Nephron progenitor cell (in vitro differentiated cells): ENCODE data around the gene DYNC2I2.

Source experiments
- DNase-seq: peaks from one replicate; pipeline ENCODE4 v3.0.0; 2021
- H3K27ac Mint-ChIP-seq: 2 replicates; pipeline ENCODE4 v1.8.0; 2021; ENCODE audit warnings: mild to moderate bottlenecking, moderate library complexity, mixed read lengths
- H3K27me3 Mint-ChIP-seq: 2 replicates; pipeline ENCODE4 v1.8.0; 2021; ENCODE audit warnings: mild to moderate bottlenecking, low read depth, mixed read lengths; ENCODE audit not compliant: poor library complexity
- H3K36me3 Mint-ChIP-seq: 2 replicates; pipeline ENCODE4 v1.8.0; 2021; ENCODE audit warnings: low read depth, mixed read lengths
- H3K4me1 Mint-ChIP-seq: 2 replicates; pipeline ENCODE4 v1.8.0; 2021; ENCODE audit warnings: mixed read lengths
- H3K4me3 Mint-ChIP-seq: 2 replicates; pipeline ENCODE4 v1.8.0; 2021; ENCODE audit warnings: mild to moderate bottlenecking, moderate library complexity, mixed read lengths
- H3K9me3 Mint-ChIP-seq: 2 replicates; pipeline ENCODE4 v1.8.0; 2021; ENCODE audit warnings: mild to moderate bottlenecking, moderate library complexity, mixed read lengths
- TF ChIP-seq, protein P1 (sequence below): fragments of 200-600 bp; sonication (generic); IDR thresholded peaks from 2 replicates; pipeline ENCODE4 v1.5.0; 2021; ENCODE audit warnings: antibody characterized with exemption

The DYNC2I2 gene

DNA sequence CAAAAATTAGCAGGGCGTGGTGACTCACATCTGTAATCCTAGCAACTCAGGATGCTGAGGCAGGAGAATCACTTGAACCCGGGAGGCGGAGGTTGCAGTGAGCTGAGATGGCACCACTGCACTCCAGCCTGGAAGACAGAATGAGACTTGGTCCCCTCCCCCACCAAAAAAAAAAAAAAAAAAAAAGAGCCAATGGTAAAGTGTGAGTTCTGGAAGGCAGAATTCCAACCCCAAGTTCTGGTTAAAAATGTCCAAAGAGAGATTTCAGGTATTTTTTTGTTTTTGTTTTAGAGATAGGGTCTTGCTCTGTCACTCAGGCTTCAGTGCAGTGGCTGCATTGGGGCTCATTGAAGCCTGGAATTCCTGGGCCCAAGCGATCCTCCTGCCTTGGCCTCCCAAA is 30.8 kb upstream of the DYNC2I2 start:
- no peak overlapping the region for H3K27ac Mint-ChIP-seq
- TF ChIP-seq, protein P1, sequence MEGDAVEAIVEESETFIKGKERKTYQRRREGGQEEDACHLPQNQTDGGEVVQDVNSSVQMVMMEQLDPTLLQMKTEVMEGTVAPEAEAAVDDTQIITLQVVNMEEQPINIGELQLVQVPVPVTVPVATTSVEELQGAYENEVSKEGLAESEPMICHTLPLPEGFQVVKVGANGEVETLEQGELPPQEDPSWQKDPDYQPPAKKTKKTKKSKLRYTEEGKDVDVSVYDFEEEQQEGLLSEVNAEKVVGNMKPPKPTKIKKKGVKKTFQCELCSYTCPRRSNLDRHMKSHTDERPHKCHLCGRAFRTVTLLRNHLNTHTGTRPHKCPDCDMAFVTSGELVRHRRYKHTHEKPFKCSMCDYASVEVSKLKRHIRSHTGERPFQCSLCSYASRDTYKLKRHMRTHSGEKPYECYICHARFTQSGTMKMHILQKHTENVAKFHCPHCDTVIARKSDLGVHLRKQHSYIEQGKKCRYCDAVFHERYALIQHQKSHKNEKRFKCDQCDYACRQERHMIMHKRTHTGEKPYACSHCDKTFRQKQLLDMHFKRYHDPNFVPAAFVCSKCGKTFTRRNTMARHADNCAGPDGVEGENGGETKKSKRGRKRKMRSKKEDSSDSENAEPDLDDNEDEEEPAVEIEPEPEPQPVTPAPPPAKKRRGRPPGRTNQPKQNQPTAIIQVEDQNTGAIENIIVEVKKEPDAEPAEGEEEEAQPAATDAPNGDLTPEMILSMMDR, result no peak
- peak overlapping the region; percentile 15 for H3K4me3 Mint-ChIP-seq
- peaks cover 13% of the 10 kb centered on the region for H3K36me3 Mint-ChIP-seq
- H3K27me3 Mint-ChIP-seq, result no peaks in the 10 kb centered on the region
- peaks cover 66% of the 10 kb centered on the region for H3K4me1 Mint-ChIP-seq
- H3K9me3 Mint-ChIP-seq, result peaks cover 6% of the 10 kb centered on the region
- DNase-seq, result no peak

- no peaks in the 10 kb centered on the region for H3K27me3 Mint-ChIP-seq
- DNase-seq, result no peak
- H3K27ac Mint-ChIP-seq, result peak overlapping the region; percentile 93
- peaks cover 52% of the 10 kb centered on the region for H3K4me1 Mint-ChIP-seq
- H3K9me3 Mint-ChIP-seq, result peaks cover 6% of the 10 kb centered on the region
- TF ChIP-seq, protein P1, result no peak
- H3K36me3 Mint-ChIP-seq, result peaks cover 5% of the 10 kb centered on the region
- H3K4me3 Mint-ChIP-seq, result peak overlapping the region; percentile 95
These were observed 29.2 kb upstream of the DYNC2I2 start for GRCh38 chr9:128685636-128686489.

- Mint-ChIP-seq H3K4me3 (peak overlapping the region; percentile 95), H3K27ac (peak overlapping the region; percentile 94), H3K36me3 (peaks cover 5% of the 10 kb centered on the region), H3K9me3 (peaks cover 6% of the 10 kb centered on the region), H3K4me1 (peaks cover 52% of the 10 kb centered on the region), H3K27me3 (no peaks in the 10 kb centered on the region)
- TF ChIP-seq, protein P1, result no peak
- DNase-seq, result peak; percentile 64
These were observed 27.9 kb upstream of the DYNC2I2 start for GRCh38 chr9:128684325-128685199.

- TF ChIP-seq, protein P1, result no peak
- no peaks in the 10 kb centered on the region for H3K27me3 Mint-ChIP-seq
- no peak for DNase-seq
- H3K4me3 Mint-ChIP-seq, result peak overlapping the region; percentile 95
- peaks cover 52% of the 10 kb centered on the region for H3K4me1 Mint-ChIP-seq
- H3K27ac Mint-ChIP-seq, result peak overlapping the region; percentile 94
- H3K36me3 Mint-ChIP-seq, result peaks cover 5% of the 10 kb centered on the region
- peaks cover 6% of the 10 kb centered on the region for H3K9me3 Mint-ChIP-seq
These were observed 27.3 kb upstream of the DYNC2I2 start for GRCh38 chr9:128684065-128684324.

DNA sequence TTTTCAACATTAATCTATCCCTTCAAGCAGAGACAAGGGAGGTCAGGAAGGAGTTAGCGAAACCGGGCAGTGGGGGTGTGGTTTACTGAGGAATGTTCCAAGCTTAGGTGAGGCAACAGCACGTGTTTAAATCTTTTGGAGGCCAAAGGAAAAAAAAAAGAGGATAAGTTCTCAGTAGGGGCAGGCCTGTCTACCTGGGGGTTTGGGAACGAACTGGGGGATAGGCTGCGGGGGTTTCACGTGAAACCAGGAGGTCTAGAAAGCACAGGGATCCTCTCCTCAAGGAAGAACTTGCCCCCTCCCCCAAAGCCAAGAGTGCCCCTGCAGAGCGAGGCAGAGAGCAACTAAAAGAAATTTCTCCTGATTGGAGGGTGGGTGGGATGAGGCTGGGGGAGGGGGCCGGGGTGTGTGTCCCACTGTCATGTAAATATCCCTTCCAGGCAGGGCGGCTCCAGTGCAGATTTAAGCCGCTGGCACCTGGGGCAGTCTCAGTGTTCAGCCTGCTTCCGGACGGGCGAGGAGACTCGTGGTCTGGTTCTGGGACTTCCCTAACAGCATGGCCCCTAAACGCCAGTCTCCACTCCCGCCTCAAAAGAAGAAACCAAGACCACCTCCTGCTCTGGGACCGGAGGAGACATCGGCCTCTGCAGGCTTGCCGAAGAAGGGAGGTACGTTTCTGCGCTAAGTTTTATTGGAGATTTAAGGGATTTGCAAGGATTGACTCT is 26.9 kb upstream of the DYNC2I2 start:
- H3K27ac Mint-ChIP-seq, result peak overlapping the region; percentile 94
- peak; percentile 47 for DNase-seq
- no peaks in the 10 kb centered on the region for H3K27me3 Mint-ChIP-seq
- H3K4me1 Mint-ChIP-seq, result peaks cover 52% of the 10 kb centered on the region
- H3K4me3 Mint-ChIP-seq, result peak overlapping the region; percentile 95
- H3K36me3 Mint-ChIP-seq, result peaks cover 5% of the 10 kb centered on the region
- TF ChIP-seq, protein P1, result no peak
- H3K9me3 Mint-ChIP-seq, result peaks cover 6% of the 10 kb centered on the region
